ENCODE measurements around the gene DYRK1B. TPM values are rescaled to one million over a fixed set of nuclear protein-coding genes. Genes with fewer than 3 reads are reported as not detected.
"Not testable (repeated sequence)": the region's sequence is repeated elsewhere in the genome, so short reads cannot be mapped to it uniquely, and the experiment has no call there.

DYRK1B gene
- total RNA-seq, 1 donor from 2014 or later = 31.4 TPM

GRCh38 chr19:39816287-39817048, 17.5 kb downstream of the DYRK1B start:
- DNase-seq (ENCODE audit: low read depth) (no peak), FAIRE-seq (no peak)
- H3K4me3 Mint-ChIP-seq (ENCODE audit: unreplicated experiment) = no peak overlapping the region
- H3K36me3 Mint-ChIP-seq (ENCODE audit: low read depth, unreplicated experiment) = peaks cover 6% of the 10 kb centered on the region
- no peak overlapping the region for H2AFZ ChIP-seq (ENCODE audit: low read depth, low read length)
- H3K27me3 ChIP-seq (ENCODE audit: insufficient read depth, low read length) = no peaks in the 10 kb centered on the region
- H3K4me1 ChIP-seq (ENCODE audit: insufficient read depth, low read length) = no peaks in the 10 kb centered on the region
- H3K27ac ChIP-seq (ENCODE audit: low read depth, low read length) = no peak overlapping the region
- no peak overlapping the region for H3K4me2 ChIP-seq (ENCODE audit: low read length)
- no peak for TF ChIP-seq CTCF (IDR thresholded peaks at IDR 0.05; ENCODE audit: insufficient read depth, low read depth, low read length)
- TF ChIP-seq EZH2 (IDR thresholded peaks at IDR 0.05; ENCODE audit: insufficient read depth, low read length) = no peak
- H3K9me3 ChIP-seq (ENCODE audit: insufficient read depth, low read depth, low read length) = no peaks in the 10 kb centered on the region
- H4K20me1 ChIP-seq (ENCODE audit: insufficient read depth, low read length) = peaks cover 4% of the 10 kb centered on the region
- no peaks in the 10 kb centered on the region for H3K79me2 ChIP-seq (ENCODE audit: insufficient read depth, low read length)
- H3K9ac ChIP-seq (ENCODE audit: low read length) = no peak overlapping the region
- H3K9me3 Mint-ChIP-seq (ENCODE audit: unreplicated experiment) = no peaks in the 10 kb centered on the region
- no peak overlapping the region for H3K27ac Mint-ChIP-seq (ENCODE audit: unreplicated experiment)
- no peak overlapping the region for H3K4me3 ChIP-seq (ENCODE audit: insufficient read depth, low read depth, low read length)
- no peaks in the 10 kb centered on the region for H3K36me3 ChIP-seq (ENCODE audit: insufficient read depth, low read length)
- no peaks in the 10 kb centered on the region for H3K27me3 Mint-ChIP-seq (ENCODE audit: low read depth, unreplicated experiment)
- peaks cover 3% of the 10 kb centered on the region for H3K4me1 Mint-ChIP-seq (ENCODE audit: low read depth, unreplicated experiment)

GRCh38 chr19:39814595-39814994, 19.4 kb downstream of the DYRK1B start:
- no peaks in the 10 kb centered on the region for H3K27me3 Mint-ChIP-seq (ENCODE audit: low read depth, unreplicated experiment)
- H3K9me3 Mint-ChIP-seq (ENCODE audit: unreplicated experiment) = no peaks in the 10 kb centered on the region
- no peak overlapping the region for H3K4me3 ChIP-seq (ENCODE audit: insufficient read depth, low read depth, low read length)
- no peaks in the 10 kb centered on the region for H3K9me3 ChIP-seq (ENCODE audit: insufficient read depth, low read depth, low read length)
- no peak overlapping the region for H3K4me2 ChIP-seq (ENCODE audit: low read length)
- DNase-seq (ENCODE audit: low read depth) (no peak), FAIRE-seq (no peak)
- TF ChIP-seq CTCF (IDR thresholded peaks at IDR 0.05; ENCODE audit: insufficient read depth, low read depth, low read length) (no peak), EZH2 (IDR thresholded peaks at IDR 0.05; ENCODE audit: insufficient read depth, low read length) (no peak)
- H3K4me1 Mint-ChIP-seq (ENCODE audit: low read depth, unreplicated experiment) = peaks cover 3% of the 10 kb centered on the region
- no peaks in the 10 kb centered on the region for H3K4me1 ChIP-seq (ENCODE audit: insufficient read depth, low read length)
- peaks cover 4% of the 10 kb centered on the region for H4K20me1 ChIP-seq (ENCODE audit: insufficient read depth, low read length)
- H2AFZ ChIP-seq (ENCODE audit: low read depth, low read length) = no peak overlapping the region
- H3K36me3 Mint-ChIP-seq (ENCODE audit: low read depth, unreplicated experiment) = peaks cover 4% of the 10 kb centered on the region
- no peaks in the 10 kb centered on the region for H3K36me3 ChIP-seq (ENCODE audit: insufficient read depth, low read length)
- H3K79me2 ChIP-seq (ENCODE audit: insufficient read depth, low read length) = no peaks in the 10 kb centered on the region
- H3K9ac ChIP-seq (ENCODE audit: low read length) = no peak overlapping the region
- H3K27ac Mint-ChIP-seq (ENCODE audit: unreplicated experiment) = no peak overlapping the region
- no peak overlapping the region for H3K27ac ChIP-seq (ENCODE audit: low read depth, low read length)
- H3K27me3 ChIP-seq (ENCODE audit: insufficient read depth, low read length) = no peaks in the 10 kb centered on the region
- no peak overlapping the region for H3K4me3 Mint-ChIP-seq (ENCODE audit: unreplicated experiment)

GRCh38 chr19:39814111-39814510, 19.9 kb downstream of the DYRK1B start:
- H3K36me3 Mint-ChIP-seq (ENCODE audit: low read depth, unreplicated experiment); H3K27me3 ChIP-seq (ENCODE audit: insufficient read depth, low read length); H3K9me3 ChIP-seq (ENCODE audit: insufficient read depth, low read depth, low read length); H3K79me2 ChIP-seq (ENCODE audit: insufficient read depth, low read length); H3K4me1 ChIP-seq (ENCODE audit: insufficient read depth, low read length); H3K36me3 ChIP-seq (ENCODE audit: insufficient read depth, low read length); H3K9me3 Mint-ChIP-seq (ENCODE audit: unreplicated experiment); H3K27me3 Mint-ChIP-seq (ENCODE audit: low read depth, unreplicated experiment); H3K27ac Mint-ChIP-seq (ENCODE audit: unreplicated experiment); H3K4me3 Mint-ChIP-seq (ENCODE audit: unreplicated experiment); H3K4me3 ChIP-seq (ENCODE audit: insufficient read depth, low read depth, low read length); H3K9ac ChIP-seq (ENCODE audit: low read length); H4K20me1 ChIP-seq (ENCODE audit: insufficient read depth, low read length); H2AFZ ChIP-seq (ENCODE audit: low read depth, low read length); DNase-seq (ENCODE audit: low read depth); H3K4me1 Mint-ChIP-seq (ENCODE audit: low read depth, unreplicated experiment); H3K27ac ChIP-seq (ENCODE audit: low read depth, low read length); H3K4me2 ChIP-seq (ENCODE audit: low read length); FAIRE-seq: not testable (repeated sequence)

All from astrocyte (in vitro differentiated cells and primary cell).